ENCODE results near the gene CARD19. TPM values are rescaled to one million over a fixed set of nuclear protein-coding genes. Genes with fewer than 3 reads are reported as not detected.

The CARD19 gene
- total RNA-seq, 1 experiment from 2014 or later, result 63.4 TPM

DNA sequence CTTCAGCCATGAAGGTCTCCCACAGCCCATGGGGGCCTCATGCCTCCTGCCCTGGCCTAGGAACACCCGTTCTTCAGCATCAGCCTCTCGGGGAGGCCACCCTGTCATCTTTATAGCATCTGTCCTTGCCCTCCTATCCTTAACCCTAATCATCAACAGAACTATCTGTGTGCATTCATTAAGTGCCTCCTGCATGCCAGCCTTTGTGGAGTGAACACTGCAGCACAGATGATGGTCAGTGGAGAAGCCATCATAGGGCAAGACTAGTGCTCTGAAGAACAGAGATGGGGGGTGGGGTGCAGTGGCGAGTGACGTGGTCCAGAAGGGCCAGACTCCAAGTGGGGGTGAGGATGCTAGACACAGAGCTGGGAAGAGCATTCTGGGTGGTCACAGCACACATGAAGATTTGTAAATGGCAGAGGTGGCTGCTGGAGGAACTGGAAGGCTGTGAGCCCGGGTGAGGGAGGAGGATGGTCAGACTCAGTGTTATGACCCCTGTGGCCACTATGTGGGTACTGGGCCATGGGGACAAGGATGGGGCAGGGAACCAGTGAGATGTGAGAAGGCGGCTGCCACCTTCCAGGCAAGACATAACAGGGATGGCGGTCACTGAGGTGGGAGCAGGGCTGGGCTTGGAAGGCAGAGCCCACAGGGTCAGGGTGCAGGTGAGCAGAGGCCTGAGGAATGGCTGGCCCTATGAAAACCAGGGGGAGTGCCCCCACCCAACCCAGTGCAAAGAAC is 3.6 kb upstream of the CARD19 start:
- ATAC-seq, result no peak
- no TSS peak for BruUV-seq (replicated peaks)
- no peak for DNase-seq (ENCODE audit: low read depth, low spot score)
- no peak overlapping the region for H3K27ac ChIP-seq (ENCODE audit: low read length)
- ChIA-PET CTCF (no interaction called here), POLR2A (no interaction called here)
- in situ Hi-C loops (cut with HindIII; ENCODE audit: low pct_unique_long_range_greater_than_20kb, low sequenced_read_pairs), result no loop called here
- no peaks in the 10 kb centered on the region; the same call in 1 of the 2 replicates for H3K9me3 ChIP-seq (ENCODE audit: control insufficient read depth, insufficient read depth, low read depth, low read length)
- no peak for TF ChIP-seq TCF7L2 (IDR thresholded peaks at IDR 0.05; ENCODE audit: low read depth, low read length)
- TF ChIP-seq, protein P1, sequence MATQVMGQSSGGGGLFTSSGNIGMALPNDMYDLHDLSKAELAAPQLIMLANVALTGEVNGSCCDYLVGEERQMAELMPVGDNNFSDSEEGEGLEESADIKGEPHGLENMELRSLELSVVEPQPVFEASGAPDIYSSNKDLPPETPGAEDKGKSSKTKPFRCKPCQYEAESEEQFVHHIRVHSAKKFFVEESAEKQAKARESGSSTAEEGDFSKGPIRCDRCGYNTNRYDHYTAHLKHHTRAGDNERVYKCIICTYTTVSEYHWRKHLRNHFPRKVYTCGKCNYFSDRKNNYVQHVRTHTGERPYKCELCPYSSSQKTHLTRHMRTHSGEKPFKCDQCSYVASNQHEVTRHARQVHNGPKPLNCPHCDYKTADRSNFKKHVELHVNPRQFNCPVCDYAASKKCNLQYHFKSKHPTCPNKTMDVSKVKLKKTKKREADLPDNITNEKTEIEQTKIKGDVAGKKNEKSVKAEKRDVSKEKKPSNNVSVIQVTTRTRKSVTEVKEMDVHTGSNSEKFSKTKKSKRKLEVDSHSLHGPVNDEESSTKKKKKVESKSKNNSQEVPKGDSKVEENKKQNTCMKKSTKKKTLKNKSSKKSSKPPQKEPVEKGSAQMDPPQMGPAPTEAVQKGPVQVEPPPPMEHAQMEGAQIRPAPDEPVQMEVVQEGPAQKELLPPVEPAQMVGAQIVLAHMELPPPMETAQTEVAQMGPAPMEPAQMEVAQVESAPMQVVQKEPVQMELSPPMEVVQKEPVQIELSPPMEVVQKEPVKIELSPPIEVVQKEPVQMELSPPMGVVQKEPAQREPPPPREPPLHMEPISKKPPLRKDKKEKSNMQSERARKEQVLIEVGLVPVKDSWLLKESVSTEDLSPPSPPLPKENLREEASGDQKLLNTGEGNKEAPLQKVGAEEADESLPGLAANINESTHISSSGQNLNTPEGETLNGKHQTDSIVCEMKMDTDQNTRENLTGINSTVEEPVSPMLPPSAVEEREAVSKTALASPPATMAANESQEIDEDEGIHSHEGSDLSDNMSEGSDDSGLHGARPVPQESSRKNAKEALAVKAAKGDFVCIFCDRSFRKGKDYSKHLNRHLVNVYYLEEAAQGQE (IDR thresholded peaks at IDR 0.05; ENCODE audit: insufficient read depth in 1 of 2, low read depth in 2 of 2, low read length in 1 of 2), result no peak
- TF ChIP-seq SIN3A (IDR thresholded peaks at IDR 0.05; ENCODE audit: borderline replicate concordance, insufficient read depth, low read depth, low read length), result no peak
- no peak for TF ChIP-seq POLR2AphosphoS5 (IDR thresholded peaks at IDR 0.05; ENCODE audit: low read depth, low read length)
- TF ChIP-seq, protein P2, sequence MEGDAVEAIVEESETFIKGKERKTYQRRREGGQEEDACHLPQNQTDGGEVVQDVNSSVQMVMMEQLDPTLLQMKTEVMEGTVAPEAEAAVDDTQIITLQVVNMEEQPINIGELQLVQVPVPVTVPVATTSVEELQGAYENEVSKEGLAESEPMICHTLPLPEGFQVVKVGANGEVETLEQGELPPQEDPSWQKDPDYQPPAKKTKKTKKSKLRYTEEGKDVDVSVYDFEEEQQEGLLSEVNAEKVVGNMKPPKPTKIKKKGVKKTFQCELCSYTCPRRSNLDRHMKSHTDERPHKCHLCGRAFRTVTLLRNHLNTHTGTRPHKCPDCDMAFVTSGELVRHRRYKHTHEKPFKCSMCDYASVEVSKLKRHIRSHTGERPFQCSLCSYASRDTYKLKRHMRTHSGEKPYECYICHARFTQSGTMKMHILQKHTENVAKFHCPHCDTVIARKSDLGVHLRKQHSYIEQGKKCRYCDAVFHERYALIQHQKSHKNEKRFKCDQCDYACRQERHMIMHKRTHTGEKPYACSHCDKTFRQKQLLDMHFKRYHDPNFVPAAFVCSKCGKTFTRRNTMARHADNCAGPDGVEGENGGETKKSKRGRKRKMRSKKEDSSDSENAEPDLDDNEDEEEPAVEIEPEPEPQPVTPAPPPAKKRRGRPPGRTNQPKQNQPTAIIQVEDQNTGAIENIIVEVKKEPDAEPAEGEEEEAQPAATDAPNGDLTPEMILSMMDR (IDR thresholded peaks at IDR 0.05), result no peak
- peaks cover 10% of the 10 kb centered on the region for H3K4me1 ChIP-seq (ENCODE audit: control insufficient read depth, insufficient read depth, low read length)
- no peaks in the 10 kb centered on the region for H3K27me3 ChIP-seq (ENCODE audit: control insufficient read depth, insufficient read depth, low read length)
- intact Hi-C loops (cut with micrococcal nuclease; ENCODE audit: unreplicated experiment), result loop anchor here (10.0 kb wide), 1 partner anchor 88 kb away; no protein-coding TSS in a partner anchor
- peaks cover 4% of the 10 kb centered on the region; the same call in 1 of the 2 replicates for H3K36me3 ChIP-seq (ENCODE audit: control insufficient read depth, insufficient read depth, low read length)
- no peak overlapping the region for H3K4me3 ChIP-seq (ENCODE audit: low read depth in 2 of 2, low read length in 2 of 2)

DNA sequence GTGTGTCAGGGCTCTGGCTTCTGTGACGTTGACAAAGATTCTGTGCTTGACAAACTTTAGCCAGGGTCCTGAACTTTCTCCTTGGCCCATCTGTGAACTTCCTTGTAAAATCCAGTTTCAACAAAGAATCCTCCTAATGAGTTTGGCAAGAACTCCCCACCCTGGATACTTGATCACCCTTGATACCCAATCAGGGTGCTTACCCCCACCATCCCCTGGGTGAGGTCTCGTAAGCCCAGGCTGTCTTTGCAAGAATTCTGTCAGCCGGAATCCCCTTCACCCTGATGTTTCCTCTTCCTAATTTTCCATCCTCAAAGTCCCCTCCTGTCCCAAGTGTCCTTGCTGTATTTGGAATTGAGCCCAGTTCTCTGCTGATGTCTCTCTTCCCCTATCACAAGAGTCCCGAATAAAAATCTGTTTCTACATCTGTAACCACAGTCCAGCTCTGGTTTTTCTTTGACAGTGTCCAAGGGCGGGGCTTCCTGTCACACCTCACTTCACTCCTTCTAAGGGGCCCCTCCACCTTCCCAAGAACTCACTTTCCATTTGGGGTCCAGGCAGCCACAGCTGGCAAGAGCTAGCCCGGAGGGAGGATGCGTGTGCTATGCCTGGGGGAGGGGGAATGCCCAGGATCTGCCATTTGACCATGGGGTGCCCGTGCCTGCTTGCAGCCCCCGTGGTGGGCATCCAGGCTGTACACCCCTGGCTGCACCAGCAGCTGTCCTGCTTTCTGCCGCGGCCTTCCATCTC is 2.7 kb upstream of the CARD19 start:
- Histone ChIP-seq H3K4me1 (ENCODE audit: control insufficient read depth, insufficient read depth, low read length) (peaks cover 19% of the 10 kb centered on the region), H3K27ac (ENCODE audit: low read length) (no peak overlapping the region), H3K27me3 (ENCODE audit: control insufficient read depth, insufficient read depth, low read length) (no peaks in the 10 kb centered on the region), H3K36me3 (ENCODE audit: control insufficient read depth, insufficient read depth, low read length) (peaks cover 4% of the 10 kb centered on the region; the same call in 1 of the 2 replicates), H3K9me3 (ENCODE audit: control insufficient read depth, insufficient read depth, low read depth, low read length) (no peaks in the 10 kb centered on the region; the same call in 1 of the 2 replicates), H3K4me3 (ENCODE audit: low read depth in 2 of 2, low read length in 2 of 2) (no peak overlapping the region)
- TF ChIP-seq TCF7L2 (IDR thresholded peaks at IDR 0.05; ENCODE audit: low read depth, low read length) (no peak), SIN3A (IDR thresholded peaks at IDR 0.05; ENCODE audit: borderline replicate concordance, insufficient read depth, low read depth, low read length) (no peak), POLR2AphosphoS5 (IDR thresholded peaks at IDR 0.05; ENCODE audit: low read depth, low read length) (no peak)
- TF ChIP-seq, protein P1 (IDR thresholded peaks at IDR 0.05; ENCODE audit: insufficient read depth in 1 of 2, low read depth in 2 of 2, low read length in 1 of 2), result no peak
- TF ChIP-seq, protein P2 (IDR thresholded peaks at IDR 0.05), result no peak
- ChIA-PET POLR2A (no interaction called here), CTCF (no interaction called here)
- ATAC-seq (no peak), DNase-seq (ENCODE audit: low read depth, low spot score) (no peak)
- in situ Hi-C loops (cut with HindIII; ENCODE audit: low pct_unique_long_range_greater_than_20kb, low sequenced_read_pairs), result no loop called here
- intact Hi-C loops (cut with micrococcal nuclease; ENCODE audit: unreplicated experiment), result loop anchor here (10.0 kb wide), 1 partner anchor 89 kb away; no protein-coding TSS in a partner anchor
- no TSS peak for BruUV-seq (replicated peaks)
